SKM-1 treated with dmso at 0.1 percent for 144 hours (cell line): Measurements from ENCODE around the gene MYH11.
"Not testable (repeated sequence)": the region's sequence is repeated elsewhere in the genome, so short reads cannot be mapped to it uniquely, and the experiment has no call there.

Source experiments
- DNase-seq: peaks from one replicate; lab custom pipeline; 2025; ENCODE audit not compliant: unreplicated experiment; lab: John Stamatoyannopoulos, UW

MYH11 gene

GRCh38 chr16:15811481-15812400 is 45.1 kb downstream of the MYH11 start:
- no peak for DNase-seq

GRCh38 chr16:15810949-15811348 is 45.9 kb downstream of the MYH11 start:
- no peak for DNase-seq

- DNase-seq: no peak
Observed at GRCh38 chr16:15810411-15810810, 46.4 kb downstream of the MYH11 start.

GRCh38 chr16:15809297-15809696 is 47.5 kb downstream of the MYH11 start:
- DNase-seq: not testable (repeated sequence)

GRCh38 chr16:15808071-15808470 is 48.8 kb downstream of the MYH11 start:
- DNase-seq: no peak

- no peak for DNase-seq
Observed at GRCh38 chr16:15807603-15808009, 49.2 kb downstream of the MYH11 start.

- DNase-seq: no peak
Observed at GRCh38 chr16:15803618-15804017, 53.2 kb downstream of the MYH11 start.

- no peak for DNase-seq
Observed at GRCh38 chr16:15799851-15800495, 56.9 kb downstream of the MYH11 start.

GRCh38 chr16:15798671-15799070 is 58.2 kb downstream of the MYH11 start:
- no peak for DNase-seq

- DNase-seq: no peak
Observed at GRCh38 chr16:15796885-15797284, 59.9 kb downstream of the MYH11 start.

- DNase-seq: no peak
Observed at GRCh38 chr16:15795615-15796014, 61.2 kb downstream of the MYH11 start.

GRCh38 chr16:15792563-15792971 is 64.3 kb downstream of the MYH11 start:
- no peak for DNase-seq

GRCh38 chr16:15790458-15790857 is 66.4 kb downstream of the MYH11 start:
- DNase-seq: no peak

GRCh38 chr16:15789816-15790215 is 67.0 kb downstream of the MYH11 start:
- not testable (repeated sequence) for DNase-seq

GRCh38 chr16:15788846-15789239 is 68.0 kb downstream of the MYH11 start:
- no peak for DNase-seq

- DNase-seq: no peak
Observed at GRCh38 chr16:15786501-15786900, 70.3 kb downstream of the MYH11 start.

GRCh38 chr16:15785386-15786059 is 71.3 kb downstream of the MYH11 start:
- DNase-seq: no peak

- DNase-seq: no peak
Observed at GRCh38 chr16:15783985-15784384, 72.8 kb downstream of the MYH11 start.

- no peak for DNase-seq
Observed at GRCh38 chr16:15782573-15783365, 74.1 kb downstream of the MYH11 start.

GRCh38 chr16:15781650-15782049 is 75.2 kb downstream of the MYH11 start:
- no peak for DNase-seq

- no peak for DNase-seq
Observed at GRCh38 chr16:15780805-15781204, 76.0 kb downstream of the MYH11 start.
